Type B pancreatic cell (in vitro differentiated cells): ENCODE data around the gene PAGE3. TPM values are rescaled to one million over a fixed set of nuclear protein-coding genes. Genes with fewer than 3 reads are reported as not detected.

Experiments
- DNase-seq: peaks from one replicate; pipeline ENCODE4 v3.0.0; 2021; ENCODE audit warnings: mixed read lengths; ENCODE audit not compliant: unreplicated experiment; ENCODE audit errors: extremely low spot score
- H3K27ac Mint-ChIP-seq: 2 replicates; pipeline ENCODE4 v1.8.0; 2021; ENCODE audit warnings: mild to moderate bottlenecking, mixed read lengths
- H3K27me3 Mint-ChIP-seq: 2 replicates; pipeline ENCODE4 v1.8.0; 2021; ENCODE audit warnings: mixed read lengths
- H3K36me3 Mint-ChIP-seq: 2 replicates; pipeline ENCODE4 v1.8.0; 2021; ENCODE audit warnings: mixed read lengths
- H3K4me1 Mint-ChIP-seq: one replicate; pipeline ENCODE4 v1.8.0; 2021; ENCODE audit warnings: mixed read lengths; ENCODE audit not compliant: unreplicated experiment
- H3K4me3 Mint-ChIP-seq: 2 replicates; pipeline ENCODE4 v1.8.0; 2021; ENCODE audit warnings: mild to moderate bottlenecking, mixed read lengths
- H3K9me3 Mint-ChIP-seq: 2 replicates; pipeline ENCODE4 v1.8.0; 2021; ENCODE audit warnings: mixed read lengths
- total RNA-seq: library from RNA; stranded (reverse); gene quantifications from 2 replicates; pipeline ENCODE4 v1.2.1, GENCODE V29; 2021; ENCODE audit warnings: low replicate concordance
- TF ChIP-seq, protein P1 (sequence below): fragments of 200-600 bp; sonication (generic); conservative IDR thresholded peaks from 2 replicates; pipeline ENCODE4 v1.5.0; 2021; ENCODE audit warnings: antibody characterized with exemption, mild to moderate bottlenecking

Gene PAGE3
- total RNA-seq, 1 donor from 2014 or later, result not detected

DNA sequence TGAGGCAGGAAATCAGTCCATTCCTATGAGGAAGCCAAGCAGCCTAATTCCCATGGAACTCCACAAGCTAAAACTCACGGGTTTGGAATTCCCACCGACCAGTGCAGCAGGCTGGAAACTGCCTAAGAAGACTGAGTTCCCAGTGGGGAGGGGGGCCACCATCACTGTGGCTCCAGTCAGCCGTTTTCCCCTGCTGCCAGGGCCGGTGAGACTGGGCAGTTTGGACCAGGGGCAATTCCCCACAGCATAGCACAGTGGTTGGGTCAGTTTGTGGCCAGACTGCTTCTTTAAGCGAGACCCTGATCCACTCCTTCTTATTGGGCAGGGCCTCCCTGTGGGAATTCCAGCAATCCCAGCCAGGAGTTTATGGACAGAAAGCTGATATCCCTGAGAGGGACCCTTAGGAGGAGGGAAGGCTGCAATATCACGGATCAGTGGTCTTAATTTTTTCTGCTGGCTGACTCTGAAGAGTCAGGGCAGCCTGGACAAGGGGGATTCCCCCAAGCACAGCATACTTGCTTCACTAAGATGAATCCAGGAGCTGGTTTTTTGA lies 23.9 kb downstream of the PAGE3 start:
- H3K9me3 Mint-ChIP-seq, result peaks cover 9% of the 10 kb centered on the region
- TF ChIP-seq, protein P1, sequence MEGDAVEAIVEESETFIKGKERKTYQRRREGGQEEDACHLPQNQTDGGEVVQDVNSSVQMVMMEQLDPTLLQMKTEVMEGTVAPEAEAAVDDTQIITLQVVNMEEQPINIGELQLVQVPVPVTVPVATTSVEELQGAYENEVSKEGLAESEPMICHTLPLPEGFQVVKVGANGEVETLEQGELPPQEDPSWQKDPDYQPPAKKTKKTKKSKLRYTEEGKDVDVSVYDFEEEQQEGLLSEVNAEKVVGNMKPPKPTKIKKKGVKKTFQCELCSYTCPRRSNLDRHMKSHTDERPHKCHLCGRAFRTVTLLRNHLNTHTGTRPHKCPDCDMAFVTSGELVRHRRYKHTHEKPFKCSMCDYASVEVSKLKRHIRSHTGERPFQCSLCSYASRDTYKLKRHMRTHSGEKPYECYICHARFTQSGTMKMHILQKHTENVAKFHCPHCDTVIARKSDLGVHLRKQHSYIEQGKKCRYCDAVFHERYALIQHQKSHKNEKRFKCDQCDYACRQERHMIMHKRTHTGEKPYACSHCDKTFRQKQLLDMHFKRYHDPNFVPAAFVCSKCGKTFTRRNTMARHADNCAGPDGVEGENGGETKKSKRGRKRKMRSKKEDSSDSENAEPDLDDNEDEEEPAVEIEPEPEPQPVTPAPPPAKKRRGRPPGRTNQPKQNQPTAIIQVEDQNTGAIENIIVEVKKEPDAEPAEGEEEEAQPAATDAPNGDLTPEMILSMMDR, result no peak

DNA sequence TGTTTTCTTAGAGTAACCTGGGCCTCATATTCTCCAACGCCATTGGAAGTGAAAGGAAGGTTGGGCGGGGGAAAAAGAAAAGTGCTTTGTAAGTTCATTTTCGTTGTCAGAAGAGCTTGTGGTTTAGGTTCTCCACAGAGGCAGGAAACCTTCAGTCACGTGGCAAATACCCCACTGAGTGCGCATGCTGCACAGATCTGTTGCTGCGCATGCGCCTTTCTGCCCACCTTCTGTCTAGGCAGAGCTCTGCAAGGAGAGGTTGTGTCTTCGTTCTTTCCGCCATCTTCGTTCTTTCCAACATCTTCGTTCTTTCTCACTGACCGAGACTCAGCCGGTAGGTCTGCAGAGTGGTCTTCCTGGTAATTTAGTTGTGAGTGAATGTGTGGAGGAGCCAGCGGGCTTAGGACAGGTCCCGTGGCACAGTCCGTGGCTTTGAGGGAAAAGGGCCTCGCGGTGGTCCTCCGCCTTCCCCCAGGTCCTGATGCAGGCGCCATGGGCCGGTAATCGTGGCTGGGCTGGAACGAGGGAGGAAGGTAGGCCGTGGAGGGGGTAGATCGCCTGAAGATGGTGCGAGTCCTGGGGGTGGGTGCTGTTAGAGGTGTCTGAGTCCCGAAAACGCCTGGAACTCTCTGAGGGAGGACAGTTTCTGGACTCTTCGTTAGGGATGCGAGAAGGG lies 44.5 kb downstream of the PAGE3 start, which contains the start of gene PAGE5:
TSS of gene PAGE5 (plus strand) at position 228 of the 676 bp plus-strand sequence. CDS start 1,037 bp downstream, outside the sequence.
- no peaks in the 10 kb centered on the region for H3K4me1 Mint-ChIP-seq
- H3K36me3 Mint-ChIP-seq, result no peaks in the 10 kb centered on the region
- H3K27ac Mint-ChIP-seq, result no peak within 1 kb of the TSS
- TF ChIP-seq, protein P1, result no peak
- no peaks in the 10 kb centered on the region for H3K27me3 Mint-ChIP-seq
- H3K4me3 Mint-ChIP-seq, result no peak within 1 kb of the TSS
- no peak for DNase-seq
- no peaks in the 10 kb centered on the region for H3K9me3 Mint-ChIP-seq

More for the DNA sequence above, 23.9 kb downstream of the PAGE3 start:
- Mint-ChIP-seq H3K4me1 (no peaks in the 10 kb centered on the region), H3K27me3 (no peaks in the 10 kb centered on the region), H3K4me3 (no peak overlapping the region), H3K27ac (no peak overlapping the region), H3K36me3 (no peaks in the 10 kb centered on the region)
- DNase-seq, result no peak

DNA sequence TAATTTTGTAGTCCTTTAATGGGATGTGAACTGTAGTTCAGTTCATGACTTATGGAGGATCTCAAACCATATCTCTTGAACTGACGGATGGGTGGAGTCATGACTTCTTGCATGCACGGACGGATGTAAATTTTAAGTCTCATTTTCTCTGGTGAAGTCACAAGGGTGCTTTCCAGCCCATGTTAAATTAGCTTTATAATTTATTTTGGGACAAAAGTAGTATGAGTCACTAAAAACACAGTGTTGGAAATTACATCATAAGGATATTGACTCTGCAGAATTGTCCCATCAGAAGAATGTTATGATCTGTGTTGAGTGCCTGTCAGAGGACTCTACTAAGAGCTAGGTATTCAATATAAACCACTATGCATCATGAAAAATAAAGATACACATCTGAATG lies 51.3 kb downstream of the PAGE3 start:
- H3K9me3 Mint-ChIP-seq, result no peaks in the 10 kb centered on the region
- no peak for DNase-seq
- H3K4me3 Mint-ChIP-seq, result no peak overlapping the region
- TF ChIP-seq, protein P1, result no peak
- H3K27ac Mint-ChIP-seq, result no peak overlapping the region
- H3K4me1 Mint-ChIP-seq, result no peaks in the 10 kb centered on the region
- H3K36me3 Mint-ChIP-seq, result no peaks in the 10 kb centered on the region
- H3K27me3 Mint-ChIP-seq, result no peaks in the 10 kb centered on the region

DNA sequence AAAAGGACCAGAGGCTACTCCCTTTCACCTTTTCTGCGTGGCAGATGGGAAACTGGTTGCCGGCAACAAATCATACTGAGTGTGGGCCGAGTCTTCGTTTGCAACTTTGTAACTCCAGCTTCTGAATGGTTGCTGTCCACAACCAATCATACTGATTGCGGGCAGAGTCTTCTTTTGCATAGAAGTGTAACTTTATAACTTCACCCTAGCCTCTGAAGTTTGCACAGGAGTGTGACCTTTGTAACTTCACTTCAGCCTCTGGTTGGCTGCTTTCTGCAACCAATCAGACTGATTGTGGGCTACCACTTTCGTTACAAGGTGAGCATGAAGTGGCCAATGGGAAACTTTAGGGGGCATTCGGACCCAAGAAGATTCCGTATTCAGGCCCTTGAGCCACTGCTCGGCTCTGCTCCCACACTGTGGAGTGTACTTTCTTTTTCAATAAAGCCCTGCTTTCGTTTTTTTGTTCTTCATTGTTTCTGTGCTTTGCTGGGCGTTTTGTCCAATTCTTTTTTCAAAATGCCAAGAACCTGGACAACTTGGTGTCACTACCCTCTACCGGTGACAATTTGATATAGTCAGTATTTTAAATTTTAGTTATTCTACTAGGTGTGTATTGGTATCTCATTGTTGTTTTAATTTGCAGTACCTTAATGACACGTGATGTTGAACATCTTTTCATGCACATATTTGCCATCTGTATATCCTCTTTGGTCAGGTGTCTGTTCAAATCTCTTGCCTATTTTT lies 53.6 kb downstream of the PAGE3 start:
- Mint-ChIP-seq H3K4me1 (no peaks in the 10 kb centered on the region), H3K9me3 (no peaks in the 10 kb centered on the region), H3K27me3 (no peaks in the 10 kb centered on the region), H3K36me3 (no peaks in the 10 kb centered on the region), H3K4me3 (no peak overlapping the region), H3K27ac (no peak overlapping the region)
- DNase-seq, result no peak
- TF ChIP-seq, protein P1, result no peak

Other genes with a start within 250 kb of the PAGE3 start
- gene ALAS2, start 233.9 kb downstream of the PAGE3 start, total RNA-seq, result not detected in 2 replicates
- gene PAGE2B, start 189.9 kb downstream of the PAGE3 start, total RNA-seq, result not detected in 2 replicates
- not detected in 2 replicates for gene PAGE2, start 175.9 kb downstream of the PAGE3 start, total RNA-seq
- gene PAGE5, start 44.6 kb downstream of the PAGE3 start, total RNA-seq, result not detected in 2 replicates
- gene MAGEH1, start 187.2 kb upstream of the PAGE3 start, total RNA-seq, result 37.7 and 38.3 TPM in 2 replicates
- gene USP51, start 224.9 kb upstream of the PAGE3 start, total RNA-seq, result 3.5 and 8.9 TPM in 2 replicates